GM12878 (cell line): Measurements from ENCODE around the gene STX19. TPM values are rescaled to one million over a fixed set of nuclear protein-coding genes. Genes with fewer than 3 reads are reported as not detected.

Source experiments
- ATAC-seq: fragments of 200-7000 bp; cut with Tn5 transposase; 3 replicates; pipeline ENCODE4 v1.9.1; 2020; ENCODE audit warnings: mild to moderate bottlenecking, moderate library complexity
- BruUV-seq: library from RNA; stranded (reverse); fragments of 400-500 nt; replicated peaks from 2 replicates; lab custom pipeline; 2021; lab: Mats Ljungman, UMichigan
- CTCF ChIA-PET: fragments of 300-600 bp; sonication (Branson Sonifier 250); formaldehyde crosslinking; extraction: SDS; loops from one replicate; lab custom pipeline; 2021; ENCODE audit warnings: inconsistent platforms; lab: Yijun Ruan, JAX
- POLR2A ChIA-PET: fragments of 350-600 bp; formaldehyde crosslinking; extraction: SDS; loops from one replicate; lab custom pipeline; 2021; ENCODE audit warnings: inconsistent platforms; lab: Charles Lee
- RAD21 ChIA-PET: fragments of 300-600 bp; sonication (Branson Sonifier 250); formaldehyde crosslinking; loops from one replicate; lab custom pipeline; 2023; ENCODE audit warnings: antibody characterized with exemption; ENCODE audit not compliant: unreplicated experiment; lab: Charles Lee
- SMC1A ChIA-PET: fragments of 300-600 bp; sonication (Branson Sonifier 250); formaldehyde crosslinking; loops from one replicate; lab custom pipeline; 2023; ENCODE audit not compliant: unreplicated experiment, uncharacterized antibody; lab: Charles Lee
- DNase-seq: peaks from one replicate; pipeline ENCODE4 v3.0.0-alpha.2; 2011; ENCODE audit warnings: low read depth, low spot score
- FAIRE-seq: peaks from 3 replicates; lab custom pipeline; 2011; peaks lifted over from hg19 to GRCh38; lab: Jason Lieb, UNC
- H2AFZ ChIP-seq: 2 replicates; pipeline ENCODE4 v1.6.0; 2011; ENCODE audit warnings: low read depth, low read length, control low read depth; ENCODE audit not compliant: control insufficient read depth
- H3K27ac ChIP-seq: 2 replicates; pipeline ENCODE4 v1.5.1; 2011; ENCODE audit warnings: control low read depth; ENCODE audit not compliant: control insufficient read depth, insufficient read depth
- H3K27me3 ChIP-seq, 2 experiments: replicated peaks in 1 of 2; 2 replicates each; pipeline versions ENCODE4 v1.6.0 to v1.6.1; 2011; ENCODE audit warnings: low read length in 1 of 2; ENCODE audit not compliant: control insufficient read depth in 2 of 2, insufficient read depth in 2 of 2
- H3K36me3 ChIP-seq, 2 experiments: 2 replicates each; pipeline ENCODE4 v1.5.1; 2011; ENCODE audit warnings: low read length in 1 of 2; ENCODE audit not compliant: control insufficient read depth in 2 of 2, insufficient read depth in 2 of 2
- H3K4me1 ChIP-seq: 2 replicates; pipeline ENCODE4 v1.6.1; 2011; ENCODE audit warnings: mild to moderate bottlenecking, low read length, moderate library complexity, mixed read lengths; ENCODE audit not compliant: control insufficient read depth, insufficient read depth
- H3K4me2 ChIP-seq: 2 replicates; pipeline ENCODE4 v1.6.0; 2011; ENCODE audit warnings: control low read depth; ENCODE audit not compliant: control insufficient read depth, insufficient read depth
- H3K4me3 ChIP-seq: fragments of 200-600 bp; sonication (generic); 2 replicates; pipeline ENCODE4 v1.5.1; 2016
- H3K79me2 ChIP-seq: 2 replicates; pipeline ENCODE4 v1.6.0; 2011; ENCODE audit warnings: low read length; ENCODE audit not compliant: control insufficient read depth, insufficient read depth
- H3K9ac ChIP-seq: 2 replicates; pipeline ENCODE4 v1.8.0; 2011; ENCODE audit warnings: low read length, control low read depth, mixed read lengths; ENCODE audit not compliant: control insufficient read depth, insufficient read depth
- H3K9me3 ChIP-seq: replicated peaks from 3 replicates; pipeline ENCODE4 v1.5.1; 2011; ENCODE audit warnings: mild to moderate bottlenecking, low read length; ENCODE audit not compliant: control insufficient read depth, insufficient read depth
- H4K20me1 ChIP-seq: 2 replicates; pipeline ENCODE4 v1.6.0; 2011; ENCODE audit not compliant: control insufficient read depth, insufficient read depth
- BRCA1 ChIP-seq: IDR thresholded peaks from 2 replicates; pipeline ENCODE4 v1.6.1; 2011; ENCODE audit warnings: low read depth, low read length, improper control_type of control experiment
- HCFC1 ChIP-seq: fragments of 150-350 bp; IDR thresholded peaks from 2 replicates; pipeline ENCODE4 v1.6.1; 2014; ENCODE audit warnings: low read length
- IKZF1 ChIP-seq: fragments of 450-650 bp; conservative IDR thresholded peaks from 2 replicates; pipeline ENCODE4 v1.6.1; 2017; ENCODE audit warnings: antibody characterized with exemption, mild to moderate bottlenecking
- LARP7 ChIP-seq: fragments of 450-650 bp; IDR thresholded peaks from 2 replicates; pipeline ENCODE4 v1.6.1; 2017; ENCODE audit warnings: mild to moderate bottlenecking
- NBN ChIP-seq: fragments of 450-650 bp; IDR thresholded peaks from 2 replicates; pipeline ENCODE4 v1.6.1; 2016
- NFYA ChIP-seq: IDR thresholded peaks from 2 replicates; pipeline ENCODE4 v1.6.1; 2011; ENCODE audit warnings: low read depth, mild to moderate bottlenecking, low read length, improper control_type of control experiment, borderline replicate concordance
- PAX5 ChIP-seq: IDR thresholded peaks from 2 replicates; pipeline ENCODE4 v1.6.1; 2011; ENCODE audit warnings: low read depth, low read length, borderline replicate concordance
- WGBS: methylation state at CpG from one replicate; pipeline ENCODE4 v1.1.6; 2016; ENCODE audit warnings: low lambda C conversion rate; ENCODE audit not compliant: insufficient replicate concordance, insufficient coverage; ENCODE audit errors: missing lambda C conversion rate; 5-methylcytosine and 5-hydroxymethylcytosine counted together
- in situ Hi-C: fragments of 300-500 bp; cut with MboI; formaldehyde crosslinking; loops from 9 replicates; pipeline ENCODE4 v1.14.3; 2018; ENCODE audit warnings: mixed read lengths
- intact Hi-C: fragments of 100-400 bp; cut with micrococcal nuclease; formaldehyde crosslinking; loops from one replicate; pipeline ENCODE4 v1.14.2; 2022; ENCODE audit not compliant: unreplicated experiment
- polyA plus RNA-seq, 11 experiments: library from polyadenylated mRNA; depleted of rRNA in 4 of 11; unstranded in 6 of 11; stranded (reverse) in 5 of 11; fragments of >200 nt; fragmentation: Nextera tagmentation in 4 of 11; fragmentation: Illumina TruSeq in 1 of 11; extraction: Ambion mirVana in 4 of 11; extraction: Trizol in 1 of 11; gene quantifications; 1 replicate in 1 of 11; 2 replicates in 10 of 11; pipeline versions ENCODE4 v1.2.1 to v1.2.3, GENCODE V29; 2011 to 2016; ENCODE audit warnings: inconsistent platforms in 2 of 11, missing spikeins in 2 of 11, low read depth in 1 of 11
- total RNA-seq, 4 experiments: library from RNA; depleted of rRNA in 3 of 4; stranded (reverse); fragments of >200 nt in 3 of 4; fragmentation: Illumina TruSeq in 1 of 4; extraction: Trizol in 1 of 4; gene quantifications; 2 replicates each; pipeline versions ENCODE4 v1.2.1 to v1.2.3, GENCODE V29; 2013 to 2021
- TF ChIP-seq, protein P1 (sequence below): fragments of 150-350 bp; IDR thresholded peaks from 2 replicates; pipeline ENCODE4 v1.6.1; 2014; ENCODE audit warnings: mild to moderate bottlenecking, low read depth, low read length
- TF ChIP-seq, protein P2 (sequence below): fragments of 150-350 bp; IDR thresholded peaks from 2 replicates; pipeline ENCODE4 v1.6.1; 2016; ENCODE audit warnings: low read depth, low read length
- TF ChIP-seq, protein P3 (sequence below): fragments of 450-650 bp; IDR thresholded peaks from 2 replicates; pipeline ENCODE4 v1.6.1; 2017; ENCODE audit warnings: borderline replicate concordance
- TF ChIP-seq, protein P4 (sequence below): IDR thresholded peaks from 2 replicates; pipeline ENCODE4 v1.6.1; 2011; ENCODE audit warnings: low read depth, mild to moderate bottlenecking, low read length, moderate library complexity, borderline replicate concordance; ENCODE audit errors: extremely low read depth

The STX19 gene
- total and polyA plus RNA-seq, 10 of the 15 experiments (the other 5 are each of a cell fraction or from before 2014, with no cell fraction given): 0.10 to 0.14 (median 0.11) TPM; not detected in 7

DNA sequence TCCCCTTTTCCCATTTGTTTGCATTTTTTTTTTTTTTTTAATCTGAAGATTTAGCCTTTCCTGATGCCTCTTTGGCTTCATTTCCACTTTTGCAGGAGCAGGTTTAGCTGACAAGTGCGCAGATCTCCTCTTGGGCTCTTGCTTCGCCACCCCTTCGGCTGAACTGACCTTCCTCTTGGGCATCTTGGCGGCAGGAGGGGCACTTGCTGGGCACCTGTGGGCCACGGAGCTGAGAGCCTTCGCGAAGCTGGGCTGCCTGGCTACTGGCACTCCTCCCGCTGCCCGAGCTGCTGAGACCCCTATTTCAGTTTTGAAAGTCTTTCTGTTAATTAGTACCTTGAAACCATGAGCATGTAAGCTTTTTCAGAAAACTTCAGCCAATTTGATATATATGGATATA is 39.6 kb downstream of the STX19 start:
- 97% methylated on average over 9 of the region's 9 CpGs for WGBS
- POLR2A ChIA-PET: no interaction called here

DNA sequence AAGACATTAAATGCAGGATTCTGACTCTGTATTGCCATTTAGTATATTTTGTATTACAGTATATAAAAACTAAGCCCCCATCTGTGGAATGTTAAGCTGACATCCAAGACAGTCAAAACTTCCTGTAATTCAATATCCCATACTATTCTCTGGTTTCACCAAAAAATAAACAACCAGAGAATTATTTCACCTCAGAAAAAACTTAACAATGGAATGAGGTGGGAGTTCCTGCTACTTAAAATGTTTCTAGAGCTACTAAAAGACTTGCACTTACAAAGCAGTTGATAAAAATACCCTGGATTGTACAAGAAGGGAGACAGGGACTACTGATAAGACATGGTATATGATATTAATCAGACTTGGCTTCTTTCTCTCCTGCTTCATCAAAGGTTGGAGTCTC is 40.1 kb downstream of the STX19 start:
- Histone ChIP-seq H3K4me1 (no peaks in the 10 kb centered on the region), H3K79me2 (no peaks in the 10 kb centered on the region), H3K27me3 (no peaks in the 10 kb centered on the region), H3K9me3 (no peaks in the 10 kb centered on the region), H3K27ac (no peak overlapping the region), H2AFZ (no peak overlapping the region), H4K20me1 (no peaks in the 10 kb centered on the region), H3K4me2 (no peak overlapping the region), H3K9ac (no peak overlapping the region), H3K36me3 (no peaks in the 10 kb centered on the region), H3K4me3 (no peak overlapping the region)
- ChIA-PET CTCF (interaction anchor here (0.6 to 2.1 kb wide), 2 partner anchors 15 to 16 kb away, joined by 3 to 7 read pairs; no protein-coding TSS in a partner anchor), POLR2A (no interaction called here), SMC1A (interaction anchor here (0.6 to 1.3 kb wide), 3 partner anchors 9 to 36 kb away, joined by 3 read pairs; partner anchors contain the start of gene ARL13B), RAD21 (interaction anchor here (1.6 kb wide), 1 partner anchor 74 kb away, joined by 4 read pairs; the partner anchor contains the start of gene DHFR2)
- no TSS peak for BruUV-seq
- FAIRE-seq: no peak
- ATAC-seq: no peak
- intact Hi-C loops: no loop called here
- no peak for DNase-seq
- in situ Hi-C loops: no loop called here
- TF ChIP-seq, protein P1, sequence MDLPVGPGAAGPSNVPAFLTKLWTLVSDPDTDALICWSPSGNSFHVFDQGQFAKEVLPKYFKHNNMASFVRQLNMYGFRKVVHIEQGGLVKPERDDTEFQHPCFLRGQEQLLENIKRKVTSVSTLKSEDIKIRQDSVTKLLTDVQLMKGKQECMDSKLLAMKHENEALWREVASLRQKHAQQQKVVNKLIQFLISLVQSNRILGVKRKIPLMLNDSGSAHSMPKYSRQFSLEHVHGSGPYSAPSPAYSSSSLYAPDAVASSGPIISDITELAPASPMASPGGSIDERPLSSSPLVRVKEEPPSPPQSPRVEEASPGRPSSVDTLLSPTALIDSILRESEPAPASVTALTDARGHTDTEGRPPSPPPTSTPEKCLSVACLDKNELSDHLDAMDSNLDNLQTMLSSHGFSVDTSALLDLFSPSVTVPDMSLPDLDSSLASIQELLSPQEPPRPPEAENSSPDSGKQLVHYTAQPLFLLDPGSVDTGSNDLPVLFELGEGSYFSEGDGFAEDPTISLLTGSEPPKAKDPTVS: no peak
- TF ChIP-seq LARP7 (no peak), HCFC1 (no peak), BRCA1 (no peak), PAX5 (no peak), NBN (no peak)
- TF ChIP-seq, protein P2, sequence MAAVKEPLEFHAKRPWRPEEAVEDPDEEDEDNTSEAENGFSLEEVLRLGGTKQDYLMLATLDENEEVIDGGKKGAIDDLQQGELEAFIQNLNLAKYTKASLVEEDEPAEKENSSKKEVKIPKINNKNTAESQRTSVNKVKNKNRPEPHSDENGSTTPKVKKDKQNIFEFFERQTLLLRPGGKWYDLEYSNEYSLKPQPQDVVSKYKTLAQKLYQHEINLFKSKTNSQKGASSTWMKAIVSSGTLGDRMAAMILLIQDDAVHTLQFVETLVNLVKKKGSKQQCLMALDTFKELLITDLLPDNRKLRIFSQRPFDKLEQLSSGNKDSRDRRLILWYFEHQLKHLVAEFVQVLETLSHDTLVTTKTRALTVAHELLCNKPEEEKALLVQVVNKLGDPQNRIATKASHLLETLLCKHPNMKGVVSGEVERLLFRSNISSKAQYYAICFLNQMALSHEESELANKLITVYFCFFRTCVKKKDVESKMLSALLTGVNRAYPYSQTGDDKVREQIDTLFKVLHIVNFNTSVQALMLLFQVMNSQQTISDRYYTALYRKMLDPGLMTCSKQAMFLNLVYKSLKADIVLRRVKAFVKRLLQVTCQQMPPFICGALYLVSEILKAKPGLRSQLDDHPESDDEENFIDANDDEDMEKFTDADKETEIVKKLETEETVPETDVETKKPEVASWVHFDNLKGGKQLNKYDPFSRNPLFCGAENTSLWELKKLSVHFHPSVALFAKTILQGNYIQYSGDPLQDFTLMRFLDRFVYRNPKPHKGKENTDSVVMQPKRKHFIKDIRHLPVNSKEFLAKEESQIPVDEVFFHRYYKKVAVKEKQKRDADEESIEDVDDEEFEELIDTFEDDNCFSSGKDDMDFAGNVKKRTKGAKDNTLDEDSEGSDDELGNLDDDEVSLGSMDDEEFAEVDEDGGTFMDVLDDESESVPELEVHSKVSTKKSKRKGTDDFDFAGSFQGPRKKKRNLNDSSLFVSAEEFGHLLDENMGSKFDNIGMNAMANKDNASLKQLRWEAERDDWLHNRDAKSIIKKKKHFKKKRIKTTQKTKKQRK: no peak

More for the DNA sequence above, 39.6 kb downstream of the STX19 start:
- ATAC-seq (no peak), FAIRE-seq (no peak), DNase-seq (no peak)
- no peaks in the 10 kb centered on the region for H3K27me3 ChIP-seq
- RAD21 ChIA-PET: interaction anchor here (1.6 kb wide), 1 partner anchor 73 kb away, joined by 4 read pairs; the partner anchor contains the start of gene DHFR2
- H3K79me2 ChIP-seq: no peaks in the 10 kb centered on the region
- BruUV-seq: no TSS peak
- SMC1A ChIA-PET: interaction anchor here (0.8 to 1.4 kb wide), 4 partner anchors 9 to 40 kb away, joined by 3 to 5 read pairs (median 3); partner anchors contain the start of genes ARL13B and STX19
- no peaks in the 10 kb centered on the region for H4K20me1 ChIP-seq
- no peak overlapping the region for H3K4me2 ChIP-seq
- CTCF ChIA-PET: interaction anchor here (1.1 to 2.1 kb wide), 2 partner anchors 14 to 16 kb away, joined by 3 to 7 read pairs; no protein-coding TSS in a partner anchor
- TF ChIP-seq, protein P3, sequence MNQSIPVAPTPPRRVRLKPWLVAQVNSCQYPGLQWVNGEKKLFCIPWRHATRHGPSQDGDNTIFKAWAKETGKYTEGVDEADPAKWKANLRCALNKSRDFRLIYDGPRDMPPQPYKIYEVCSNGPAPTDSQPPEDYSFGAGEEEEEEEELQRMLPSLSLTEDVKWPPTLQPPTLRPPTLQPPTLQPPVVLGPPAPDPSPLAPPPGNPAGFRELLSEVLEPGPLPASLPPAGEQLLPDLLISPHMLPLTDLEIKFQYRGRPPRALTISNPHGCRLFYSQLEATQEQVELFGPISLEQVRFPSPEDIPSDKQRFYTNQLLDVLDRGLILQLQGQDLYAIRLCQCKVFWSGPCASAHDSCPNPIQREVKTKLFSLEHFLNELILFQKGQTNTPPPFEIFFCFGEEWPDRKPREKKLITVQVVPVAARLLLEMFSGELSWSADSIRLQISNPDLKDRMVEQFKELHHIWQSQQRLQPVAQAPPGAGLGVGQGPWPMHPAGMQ: no peak
- TF ChIP-seq IKZF1 (no peak), NFYA (no peak)
- TF ChIP-seq, protein P4, sequence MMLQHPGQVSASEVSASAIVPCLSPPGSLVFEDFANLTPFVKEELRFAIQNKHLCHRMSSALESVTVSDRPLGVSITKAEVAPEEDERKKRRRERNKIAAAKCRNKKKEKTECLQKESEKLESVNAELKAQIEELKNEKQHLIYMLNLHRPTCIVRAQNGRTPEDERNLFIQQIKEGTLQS: no peak
- no peak overlapping the region for H3K27ac ChIP-seq
- no peaks in the 10 kb centered on the region for H3K4me1 ChIP-seq
- no peak overlapping the region for H3K4me3 ChIP-seq
- H3K9me3 ChIP-seq: no peaks in the 10 kb centered on the region
- intact Hi-C loops: no loop called here
- H3K36me3 ChIP-seq: no peaks in the 10 kb centered on the region
- H3K9ac ChIP-seq: no peak overlapping the region
- in situ Hi-C loops: no loop called here
- no peak overlapping the region for H2AFZ ChIP-seq
